ENCODE measurements around the gene MSI1.

MSI1 gene

GRCh38 chr12:120368789-120369602 lies at the start of gene MSI1:
Gene MSI1, minus strand, starts transcription at chr12:120369164. Its CDS starts 73 bp downstream, at chr12:120369091.
- DNase-seq (ENCODE audit: low spot score), result no peak

GRCh38 chr12:120417917-120418580 lies 49.1 kb upstream of the MSI1 start:
- DNase-seq (ENCODE audit: low spot score), result no peak

GRCh38 chr12:120416490-120417216 lies 47.7 kb upstream of the MSI1 start:
- DNase-seq (ENCODE audit: low spot score), result no peak

GRCh38 chr12:120413901-120414695 lies 45.1 kb upstream of the MSI1 start:
- no peak for DNase-seq (ENCODE audit: low spot score)

- DNase-seq (ENCODE audit: low spot score), result no peak
Observed at GRCh38 chr12:120412421-120412820, 43.5 kb upstream of the MSI1 start.

GRCh38 chr12:120408771-120409170 lies 39.8 kb upstream of the MSI1 start:
- no peak for DNase-seq (ENCODE audit: low spot score)

- no peak for DNase-seq (ENCODE audit: low spot score)
Observed at GRCh38 chr12:120406553-120406952, 37.6 kb upstream of the MSI1 start.

- DNase-seq (ENCODE audit: low spot score), result no peak
Observed at GRCh38 chr12:120406069-120406468, 37.1 kb upstream of the MSI1 start.

GRCh38 chr12:120404271-120404670 lies 35.3 kb upstream of the MSI1 start:
- DNase-seq (ENCODE audit: low spot score), result no peak

- DNase-seq (ENCODE audit: low spot score), result no peak
Observed at GRCh38 chr12:120403869-120404268, 34.9 kb upstream of the MSI1 start.

GRCh38 chr12:120402217-120402616 lies 33.3 kb upstream of the MSI1 start:
- no peak for DNase-seq (ENCODE audit: low spot score)

GRCh38 chr12:120399531-120399930 lies 30.6 kb upstream of the MSI1 start:
- no peak for DNase-seq (ENCODE audit: low spot score)

GRCh38 chr12:120397824-120398540 lies 29.0 kb upstream of the MSI1 start:
- DNase-seq (ENCODE audit: low spot score), result no peak

GRCh38 chr12:120394483-120395367 lies 25.8 kb upstream of the MSI1 start:
- no peak for DNase-seq (ENCODE audit: low spot score)

GRCh38 chr12:120390540-120391120 lies 21.7 kb upstream of the MSI1 start:
- no peak for DNase-seq (ENCODE audit: low spot score)

- no peak for DNase-seq (ENCODE audit: low spot score)
Observed at GRCh38 chr12:120388691-120389481, 19.9 kb upstream of the MSI1 start.

GRCh38 chr12:120381752-120382419 lies 12.9 kb upstream of the MSI1 start:
- no peak for DNase-seq (ENCODE audit: low spot score)

- DNase-seq (ENCODE audit: low spot score), result no peak
Observed at GRCh38 chr12:120378036-120378435, 9.1 kb upstream of the MSI1 start.

- DNase-seq (ENCODE audit: low spot score), result no peak
Observed at GRCh38 chr12:120377611-120378010, 8.6 kb upstream of the MSI1 start.

Data from CD4-positive, alpha-beta T cell treated with Interleukin-2 at 100 ng/mL for 4 hours (primary cell).